ENCODE data around the gene SCYL1.
A peak's percentile ranks its signal among the peaks of the same experiment; 100 is the strongest.
"Not testable (repeated sequence)": the region's sequence is repeated elsewhere in the genome, so short reads cannot be mapped to it uniquely, and the experiment has no call there.

Gene SCYL1

DNA sequence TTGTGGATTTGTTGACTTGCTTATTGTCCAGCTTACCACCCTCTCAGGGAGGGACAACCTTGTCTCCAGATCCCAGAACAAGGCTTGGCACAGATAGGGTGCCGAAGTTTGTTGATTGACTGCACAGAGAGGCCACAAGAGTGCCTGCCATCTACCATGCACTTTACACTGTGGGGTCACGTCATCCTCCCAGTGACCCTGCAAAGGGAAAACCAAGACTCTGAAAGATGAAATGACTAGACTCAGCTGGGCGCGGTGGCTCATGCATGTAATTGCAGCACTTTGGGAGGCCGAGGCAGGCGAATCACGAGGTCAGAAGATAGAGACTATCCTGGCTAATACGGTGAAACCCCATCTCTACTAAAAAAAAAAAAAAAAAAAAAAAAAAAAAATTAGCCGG, 37.9 kb downstream of the SCYL1 start:
- Histone ChIP-seq H3K4me3 (ENCODE audit: low read depth, low read length) (no peak overlapping the region), H3K9me3 (ENCODE audit: severe bottlenecking) (no peaks in the 10 kb centered on the region)
- TF ChIP-seq, protein P1, sequence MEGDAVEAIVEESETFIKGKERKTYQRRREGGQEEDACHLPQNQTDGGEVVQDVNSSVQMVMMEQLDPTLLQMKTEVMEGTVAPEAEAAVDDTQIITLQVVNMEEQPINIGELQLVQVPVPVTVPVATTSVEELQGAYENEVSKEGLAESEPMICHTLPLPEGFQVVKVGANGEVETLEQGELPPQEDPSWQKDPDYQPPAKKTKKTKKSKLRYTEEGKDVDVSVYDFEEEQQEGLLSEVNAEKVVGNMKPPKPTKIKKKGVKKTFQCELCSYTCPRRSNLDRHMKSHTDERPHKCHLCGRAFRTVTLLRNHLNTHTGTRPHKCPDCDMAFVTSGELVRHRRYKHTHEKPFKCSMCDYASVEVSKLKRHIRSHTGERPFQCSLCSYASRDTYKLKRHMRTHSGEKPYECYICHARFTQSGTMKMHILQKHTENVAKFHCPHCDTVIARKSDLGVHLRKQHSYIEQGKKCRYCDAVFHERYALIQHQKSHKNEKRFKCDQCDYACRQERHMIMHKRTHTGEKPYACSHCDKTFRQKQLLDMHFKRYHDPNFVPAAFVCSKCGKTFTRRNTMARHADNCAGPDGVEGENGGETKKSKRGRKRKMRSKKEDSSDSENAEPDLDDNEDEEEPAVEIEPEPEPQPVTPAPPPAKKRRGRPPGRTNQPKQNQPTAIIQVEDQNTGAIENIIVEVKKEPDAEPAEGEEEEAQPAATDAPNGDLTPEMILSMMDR (IDR thresholded peaks at IDR 0.05; ENCODE audit: low read depth, low read length) = no peak

DNA sequence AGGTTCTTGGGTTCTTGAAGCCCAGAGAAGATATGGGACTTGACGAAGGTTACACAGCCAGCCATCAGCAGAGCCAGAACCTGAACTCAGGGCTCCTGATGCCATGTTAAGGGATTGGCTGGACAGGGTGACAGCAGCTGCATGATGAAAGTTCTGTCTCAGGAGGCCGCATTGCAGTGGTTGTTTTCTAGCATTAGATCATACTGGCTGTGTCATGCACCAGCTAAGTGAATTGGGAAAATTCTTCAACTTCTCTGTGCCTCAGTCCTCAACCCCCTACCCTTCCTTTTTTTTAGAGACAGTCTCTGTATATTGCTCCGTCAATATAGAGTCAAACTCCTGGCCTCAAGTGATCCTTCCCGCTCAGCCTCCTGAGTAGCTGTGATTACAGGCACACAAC, 38.7 kb downstream of the SCYL1 start:
- Histone ChIP-seq H3K9me3 (ENCODE audit: severe bottlenecking) (no peaks in the 10 kb centered on the region), H3K36me3 (peaks cover 2% of the 10 kb centered on the region), H3K27ac (no peak overlapping the region), H3K27me3 (ENCODE audit: insufficient read depth, low read depth, severe bottlenecking) (no peaks in the 10 kb centered on the region), H3K4me3 (ENCODE audit: low read depth, low read length) (no peak overlapping the region)
- TF ChIP-seq, protein P1 (IDR thresholded peaks at IDR 0.05; ENCODE audit: low read depth, low read length) = no peak
- no peak for DNase-seq

More for the DNA sequence above, 37.9 kb downstream of the SCYL1 start:
- Histone ChIP-seq H3K27ac (no peak overlapping the region), H3K27me3 (ENCODE audit: insufficient read depth, low read depth, severe bottlenecking) (no peaks in the 10 kb centered on the region), H3K36me3 (no peaks in the 10 kb centered on the region)
- DNase-seq = no peak

DNA sequence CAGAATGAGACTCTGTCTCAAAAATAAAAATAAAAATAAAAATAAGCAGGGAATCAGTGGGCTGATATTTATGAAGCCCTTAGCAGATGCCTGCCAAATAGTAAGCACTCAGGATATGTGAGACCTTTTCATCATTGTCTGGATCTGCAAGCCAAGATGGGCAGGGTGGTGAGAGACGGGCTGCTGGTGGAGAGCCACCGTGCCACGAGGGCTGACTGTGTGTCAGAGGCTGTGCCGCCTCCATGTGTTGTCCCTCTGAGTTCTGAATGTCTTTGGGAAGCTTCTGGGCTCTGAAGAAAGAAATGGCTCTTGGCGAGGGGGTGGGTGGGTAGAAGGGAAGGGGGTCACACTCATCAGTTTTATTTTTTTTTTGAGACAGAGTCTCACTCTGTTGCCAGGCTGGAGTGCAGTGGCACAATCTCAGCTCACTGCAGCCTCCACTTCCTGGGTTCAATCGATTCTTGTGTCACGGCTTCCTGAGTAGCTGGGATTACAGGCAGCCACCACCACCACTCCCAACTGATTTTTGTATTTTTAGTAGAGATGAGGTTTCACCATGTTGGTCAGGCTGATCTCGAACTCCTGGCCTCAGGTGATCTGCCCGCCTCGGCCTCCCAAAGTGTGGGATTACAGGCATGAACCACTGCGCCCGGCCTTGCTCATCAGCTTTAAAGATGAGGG, 40.1 kb downstream of the SCYL1 start:
- not testable (repeated sequence) for H3K4me3 ChIP-seq (ENCODE audit: low read depth, low read length); H3K27ac ChIP-seq; DNase-seq; H3K36me3 ChIP-seq; H3K27me3 ChIP-seq (ENCODE audit: insufficient read depth, low read depth, severe bottlenecking); H3K9me3 ChIP-seq (ENCODE audit: severe bottlenecking)

DNA sequence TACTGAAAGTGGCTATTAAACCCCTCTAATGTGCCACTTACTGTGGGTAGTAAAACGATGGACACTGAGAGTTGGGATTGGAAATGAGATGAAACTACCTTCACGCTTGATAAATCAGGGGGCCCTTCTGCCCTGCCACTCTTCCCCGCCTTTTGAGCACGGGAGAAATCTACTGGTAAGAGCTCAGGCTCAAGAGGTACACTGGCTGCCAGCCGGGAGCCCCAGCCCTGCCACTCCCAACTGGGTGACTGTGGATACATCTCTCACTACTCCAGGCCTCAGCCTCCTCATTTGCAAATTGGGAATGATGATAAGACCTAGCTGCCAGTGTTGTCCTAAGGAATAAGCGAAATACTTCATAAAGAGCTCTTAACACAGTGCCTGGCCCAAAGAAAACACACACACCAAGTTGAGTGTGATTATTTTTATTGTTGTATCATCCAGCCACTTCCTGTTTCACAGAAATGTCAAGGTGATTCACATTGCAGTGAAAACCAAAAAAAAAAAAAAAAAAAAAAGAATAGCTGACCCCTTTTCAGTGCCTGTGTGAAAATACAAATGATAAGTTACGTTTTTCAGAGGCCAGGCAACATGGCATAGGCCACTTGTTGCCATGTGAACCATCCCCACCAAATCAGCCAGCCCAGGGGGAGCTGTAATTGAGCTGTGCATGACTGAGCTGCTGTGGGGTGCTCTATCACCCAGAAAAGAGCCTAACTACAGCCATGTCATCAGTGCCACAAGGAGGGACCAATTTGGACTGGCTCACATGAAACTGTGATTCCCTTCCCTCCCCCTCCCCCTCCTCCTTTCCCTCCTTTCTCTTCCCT, 41.0 kb downstream of the SCYL1 start:
- no peak for DNase-seq
- TF ChIP-seq, protein P1 (IDR thresholded peaks at IDR 0.05; ENCODE audit: low read depth, low read length) = no peak
- Histone ChIP-seq H3K4me3 (ENCODE audit: low read depth, low read length) (no peak overlapping the region), H3K36me3 (peaks cover 3% of the 10 kb centered on the region), H3K27me3 (ENCODE audit: insufficient read depth, low read depth, severe bottlenecking) (no peaks in the 10 kb centered on the region), H3K9me3 (ENCODE audit: severe bottlenecking) (no peaks in the 10 kb centered on the region), H3K27ac (no peak overlapping the region)

DNA sequence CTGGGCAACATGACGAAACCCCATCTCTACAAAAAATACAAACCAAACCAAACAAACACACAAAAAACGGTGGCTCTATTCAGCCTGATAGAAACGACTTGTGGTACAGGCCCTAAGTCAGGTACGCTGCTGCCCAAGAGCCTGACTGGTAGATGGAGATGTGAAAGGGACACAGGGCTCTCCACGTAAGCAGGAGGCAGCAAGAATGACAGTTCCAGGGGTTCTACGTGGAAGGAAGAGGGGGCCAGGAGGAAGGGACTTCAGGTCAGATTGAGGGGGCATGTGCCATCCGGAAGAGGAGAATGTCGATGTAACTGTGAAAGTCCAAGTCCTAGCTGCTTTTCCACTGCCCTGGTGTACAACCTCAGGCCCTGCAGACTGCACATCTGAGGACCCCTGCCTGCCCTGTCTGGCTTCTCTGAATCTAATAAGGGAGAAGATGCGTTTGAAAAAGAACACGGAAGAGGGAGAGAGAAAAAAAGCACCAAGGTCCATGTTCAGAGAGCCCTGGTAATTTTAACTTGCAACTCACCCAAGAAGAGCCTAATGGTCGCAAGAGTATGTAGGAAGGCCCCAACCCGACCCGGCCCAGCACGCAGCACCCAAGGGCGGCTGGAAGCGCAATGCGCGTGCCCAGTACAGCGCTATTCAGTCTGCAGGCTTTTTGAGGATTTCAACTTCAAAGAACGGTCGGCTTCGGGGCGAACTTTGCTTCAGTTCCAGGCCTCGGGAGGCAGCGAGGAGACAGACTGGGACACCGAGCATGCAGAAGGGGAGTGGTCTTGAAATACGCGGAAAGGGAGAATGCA, 44.5 kb downstream of the SCYL1 start:
- H3K9me3 ChIP-seq (ENCODE audit: severe bottlenecking) = no peaks in the 10 kb centered on the region
- TF ChIP-seq, protein P1 (IDR thresholded peaks at IDR 0.05; ENCODE audit: low read depth, low read length) = no peak
- DNase-seq = no peak
- peak overlapping the region; percentile 79 for H3K4me3 ChIP-seq (ENCODE audit: low read depth, low read length)
- peaks cover 11% of the 10 kb centered on the region for H3K36me3 ChIP-seq
- H3K27ac ChIP-seq = peak overlapping the region; percentile 90
- H3K27me3 ChIP-seq (ENCODE audit: insufficient read depth, low read depth, severe bottlenecking) = no peaks in the 10 kb centered on the region
